Measurements from ENCODE around the gene KRTAP5-11. TPM values are rescaled to one million over a fixed set of nuclear protein-coding genes. Genes with fewer than 3 reads are reported as not detected.

The KRTAP5-11 gene
- total RNA-seq, 1 donor from 2014 or later = not detected

- H3K9me3 ChIP-seq = no peaks in the 10 kb centered on the region
- H3K4me1 ChIP-seq = no peaks in the 10 kb centered on the region
- ATAC-seq (no peak), DNase-seq (no peak)
- no peak overlapping the region for H3K4me3 ChIP-seq
- no peaks in the 10 kb centered on the region for H3K27me3 ChIP-seq
- intact Hi-C loops (cut with DNase I) = no loop called here
- no peak overlapping the region for H3K27ac ChIP-seq
- TF ChIP-seq CTCF (IDR thresholded peaks at IDR 0.05) = no peak
- H3K36me3 ChIP-seq = no peaks in the 10 kb centered on the region
Measured at GRCh38 chr11:71532036-71532610, 50.6 kb downstream of the KRTAP5-11 start.

Other genes with a start within 250 kb of the KRTAP5-11 start
- gene DHCR7, start 134.5 kb downstream of the KRTAP5-11 start, total RNA-seq = 105 TPM
- 91.3 TPM for gene NADSYN1, start 129.7 kb downstream of the KRTAP5-11 start, total RNA-seq
- gene KRTAP5-7, start 55.6 kb downstream of the KRTAP5-11 start, total RNA-seq = 0.46 TPM
- gene KRTAP5-8, start 44.9 kb downstream of the KRTAP5-11 start, total RNA-seq = not detected
- gene KRTAP5-9, start 34.5 kb downstream of the KRTAP5-11 start, total RNA-seq = not detected
- gene KRTAP5-10, start 17.3 kb downstream of the KRTAP5-11 start, total RNA-seq = not detected